Upper lobe of left lung (tissue), 4 donors: ENCODE measurements around the gene OR4K2.
"Not testable (repeated sequence)": the region's sequence is repeated elsewhere in the genome, so short reads cannot be mapped to it uniquely, and the experiment has no call there.

Experiments used
- EP300 ChIP-seq, 4 donors: sonication (generic); formaldehyde crosslinking; IDR thresholded peaks; one replicate each; pipeline ENCODE4 v1.5.1; 2017; ENCODE audit warnings: antibody characterized with exemption in 4 of 4, control low read depth in 2 of 4
- POLR2A ChIP-seq, 4 donors: fragments of 450-650 bp; IDR thresholded peaks; one replicate each; pipeline ENCODE4 v1.5.1; 2016 to 2017; ENCODE audit warnings: antibody characterized with exemption in 4 of 4, mild to moderate bottlenecking in 2 of 4
- POLR2AphosphoS5 ChIP-seq, 2 donors: sonication (generic); formaldehyde crosslinking; IDR thresholded peaks; one replicate each; pipeline ENCODE4 v1.5.1; 2017; ENCODE audit warnings: antibody characterized with exemption in 2 of 2
- TF ChIP-seq, protein P1 (sequence below), 6 experiments: fragments of 450-650 bp in 4 of 6; fragments of 200-600 bp in 2 of 6; sonication (generic) in 2 of 6; IDR thresholded peaks; one replicate each; pipeline ENCODE4 v1.5.1; 2016 to 2019; ENCODE audit warnings: antibody characterized with exemption in 6 of 6

DNA sequence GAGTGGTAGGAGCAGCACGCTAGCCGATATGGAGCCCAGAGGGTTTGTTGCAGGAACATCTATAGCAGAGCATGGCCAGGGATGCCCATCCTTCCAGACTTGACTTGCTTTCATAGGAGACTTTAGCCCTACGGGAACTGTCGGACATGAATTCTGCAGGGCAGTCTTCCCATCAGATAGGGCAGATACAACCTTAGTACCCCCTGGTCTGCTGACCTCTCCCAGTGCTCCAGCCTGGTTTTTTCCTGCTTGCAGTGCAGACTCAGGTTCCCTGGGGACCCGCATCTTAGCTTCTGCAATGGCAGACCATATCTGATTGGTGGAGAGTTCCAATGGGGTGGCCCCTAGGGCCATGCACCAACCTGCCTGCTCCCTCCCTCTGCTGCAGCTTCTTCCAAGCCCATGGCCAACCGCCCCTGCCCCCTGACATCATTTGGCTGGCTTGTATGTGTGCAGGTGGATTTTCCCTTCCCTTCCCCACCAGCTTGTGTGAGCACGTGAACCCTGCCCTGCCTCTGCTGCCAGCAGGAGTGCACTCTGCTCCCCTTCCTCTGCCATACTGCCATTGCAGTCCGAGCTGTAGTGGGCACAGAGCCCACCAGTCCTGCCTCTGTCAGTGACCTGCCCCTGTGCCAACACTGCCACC lies 40.6 kb upstream of the OR4K2 start:
- TF ChIP-seq, protein P1, sequence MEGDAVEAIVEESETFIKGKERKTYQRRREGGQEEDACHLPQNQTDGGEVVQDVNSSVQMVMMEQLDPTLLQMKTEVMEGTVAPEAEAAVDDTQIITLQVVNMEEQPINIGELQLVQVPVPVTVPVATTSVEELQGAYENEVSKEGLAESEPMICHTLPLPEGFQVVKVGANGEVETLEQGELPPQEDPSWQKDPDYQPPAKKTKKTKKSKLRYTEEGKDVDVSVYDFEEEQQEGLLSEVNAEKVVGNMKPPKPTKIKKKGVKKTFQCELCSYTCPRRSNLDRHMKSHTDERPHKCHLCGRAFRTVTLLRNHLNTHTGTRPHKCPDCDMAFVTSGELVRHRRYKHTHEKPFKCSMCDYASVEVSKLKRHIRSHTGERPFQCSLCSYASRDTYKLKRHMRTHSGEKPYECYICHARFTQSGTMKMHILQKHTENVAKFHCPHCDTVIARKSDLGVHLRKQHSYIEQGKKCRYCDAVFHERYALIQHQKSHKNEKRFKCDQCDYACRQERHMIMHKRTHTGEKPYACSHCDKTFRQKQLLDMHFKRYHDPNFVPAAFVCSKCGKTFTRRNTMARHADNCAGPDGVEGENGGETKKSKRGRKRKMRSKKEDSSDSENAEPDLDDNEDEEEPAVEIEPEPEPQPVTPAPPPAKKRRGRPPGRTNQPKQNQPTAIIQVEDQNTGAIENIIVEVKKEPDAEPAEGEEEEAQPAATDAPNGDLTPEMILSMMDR (IDR thresholded peaks at IDR 0.05), result not testable (repeated sequence)
- not testable (repeated sequence) for TF ChIP-seq EP300, POLR2A, POLR2AphosphoS5 (IDR thresholded peaks at IDR 0.05)
